OCI-LY7 (cell line): ENCODE measurements around the gene ERVK3-1. TPM values are rescaled to one million over a fixed set of nuclear protein-coding genes. Genes with fewer than 3 reads are reported as not detected.

Source experiments
- BruUV-seq: library from RNA; stranded (reverse); fragments of 400-500 nt; replicated peaks from 2 replicates; lab custom pipeline; 2021; lab: Mats Ljungman, UMichigan
- CTCF ChIA-PET: fragments of 300-600 bp; sonication (Branson Sonifier 250); formaldehyde crosslinking; loops from one replicate; lab custom pipeline; 2022; ENCODE audit warnings: antibody characterized with exemption; ENCODE audit not compliant: unreplicated experiment; lab: Charles Lee
- POLR2A ChIA-PET: fragments of 300-600 bp; sonication (Branson Sonifier 250); formaldehyde crosslinking; loops from one replicate; lab custom pipeline; 2022; ENCODE audit warnings: antibody characterized with exemption; lab: Charles Lee
- DNase-seq: peaks from one replicate; pipeline ENCODE4 v3.0.0-alpha.2; 2015; ENCODE audit warnings: low spot score
- H2AFZ ChIP-seq: fragments of 200-600 bp; sonication (generic), shearing (Covaris generic); 2 replicates; pipeline ENCODE4 v1.6.1; 2014; ENCODE audit warnings: mild to moderate bottlenecking, antibody characterized with exemption, low read length, moderate library complexity
- H3K27ac ChIP-seq: fragments of 200-600 bp; sonication (generic); 2 replicates; pipeline ENCODE4 v1.5.1; 2014; ENCODE audit warnings: mixed run types, low read depth, mild to moderate bottlenecking, moderate library complexity, low read length, inconsistent platforms; ENCODE audit not compliant: poor library complexity, severe bottlenecking
- H3K36me3 ChIP-seq: fragments of 200-600 bp; sonication (generic); 2 replicates; pipeline ENCODE4 v1.6.1; 2014; ENCODE audit warnings: mild to moderate bottlenecking, antibody characterized with exemption, low read length, moderate library complexity, mixed read lengths; ENCODE audit not compliant: insufficient read depth
- H3K4me1 ChIP-seq: fragments of 200-600 bp; sonication (generic); 2 replicates; pipeline ENCODE4 v1.5.1; 2014; ENCODE audit warnings: mild to moderate bottlenecking, low read length; ENCODE audit not compliant: insufficient read depth, poor library complexity, severe bottlenecking
- H3K4me2 ChIP-seq: fragments of 200-600 bp; sonication (generic); 2 replicates; pipeline ENCODE4 v1.6.1; 2014; ENCODE audit warnings: mild to moderate bottlenecking, low read length
- H3K4me3 ChIP-seq: fragments of 200-600 bp; sonication (generic); 2 replicates; pipeline ENCODE4 v1.5.1; 2014; ENCODE audit warnings: mild to moderate bottlenecking, low read depth, low read length; ENCODE audit not compliant: poor library complexity, severe bottlenecking
- H3K79me2 ChIP-seq: fragments of 200-600 bp; sonication (generic); 2 replicates; pipeline ENCODE4 v1.6.1; 2016; ENCODE audit warnings: low read depth, mild to moderate bottlenecking, low read length, moderate library complexity, mixed read lengths; ENCODE audit not compliant: insufficient read depth
- H3K9me2 ChIP-seq: fragments of 200-600 bp; sonication (generic); 2 replicates; pipeline ENCODE4 v1.6.1; 2016; ENCODE audit warnings: mild to moderate bottlenecking, low read length, mixed read lengths; ENCODE audit not compliant: insufficient read depth
- H3K9me3 ChIP-seq: fragments of 200-600 bp; sonication (generic); 2 replicates; pipeline ENCODE4 v1.6.1; 2014; ENCODE audit warnings: mild to moderate bottlenecking, mixed run types, low read length, mixed read lengths
- H4K20me1 ChIP-seq: fragments of 200-600 bp; sonication (generic); 2 replicates; pipeline ENCODE4 v1.6.1; 2014; ENCODE audit warnings: mild to moderate bottlenecking, antibody characterized with exemption, low read length, moderate library complexity, mixed read lengths; ENCODE audit not compliant: insufficient read depth
- CTCF ChIP-seq: fragments of 200-600 bp; sonication (generic); conservative IDR thresholded peaks from 2 replicates; pipeline ENCODE4 v1.5.1; 2014; ENCODE audit warnings: mild to moderate bottlenecking, antibody characterized with exemption, low read length, moderate library complexity, mixed read lengths
- EZH2phosphoT487 ChIP-seq: fragments of 200-600 bp; sonication (generic); IDR thresholded peaks from 2 replicates; pipeline ENCODE4 v1.6.1; 2018; ENCODE audit warnings: low read depth, borderline replicate concordance, mild to moderate bottlenecking, mixed run types, antibody characterized with exemption, low read length, moderate library complexity, mixed read lengths
- intact Hi-C: fragments of 100-400 bp; cut with micrococcal nuclease; formaldehyde crosslinking; loops from one replicate; pipeline ENCODE4 v1.10.0; 2022; ENCODE audit not compliant: unreplicated experiment
- total RNA-seq, 2 experiments: library from RNA; depleted of rRNA in 1 of 2; stranded (reverse); fragments of >200 nt in 1 of 2; shearing (Covaris generic) in 1 of 2; gene quantifications; 2 replicates each; pipeline ENCODE4 v1.2.3, GENCODE V29; 2014 to 2022

Gene ERVK3-1
- total RNA-seq, 2 experiments from 2014 or later: 48.1 to 61.7 TPM

- Histone ChIP-seq H3K4me2 (no peak overlapping the region), H3K4me3 (no peak overlapping the region), H2AFZ (no peak overlapping the region), H3K36me3 (peaks cover 15% of the 10 kb centered on the region; the same call in 1 of the 2 replicates), H3K4me1 (no peaks in the 10 kb centered on the region), H3K9me3 (no peaks in the 10 kb centered on the region), H3K79me2 (no peaks in the 10 kb centered on the region), H3K9me2 (no peaks in the 10 kb centered on the region), H4K20me1 (no peaks in the 10 kb centered on the region), H3K27ac (no peak overlapping the region)
- TF ChIP-seq CTCF (no peak), EZH2phosphoT487 (no peak)
- ChIA-PET CTCF (no interaction called here), POLR2A (no interaction called here)
- BruUV-seq: no TSS peak
- no peak for DNase-seq
- intact Hi-C loops: no loop called here
Observed at GRCh38 chr19:58336820-58337219, 31.6 kb downstream of the ERVK3-1 start.

GRCh38 chr19:58338336-58338735, 33.2 kb downstream of the ERVK3-1 start:
- H3K36me3 ChIP-seq: peaks cover 19% of the 10 kb centered on the region; the same call in 1 of the 2 replicates
- CTCF ChIA-PET: no interaction called here
- no peaks in the 10 kb centered on the region for H4K20me1 ChIP-seq
- intact Hi-C loops: no loop called here
- H3K79me2 ChIP-seq: no peaks in the 10 kb centered on the region
- no TSS peak for BruUV-seq
- DNase-seq: no peak
- H3K27ac ChIP-seq: no peak overlapping the region
- no peaks in the 10 kb centered on the region for H3K9me2 ChIP-seq
- TF ChIP-seq EZH2phosphoT487: no peak
- TF ChIP-seq CTCF: no peak
- H3K9me3 ChIP-seq: no peaks in the 10 kb centered on the region
- H3K4me1 ChIP-seq: no peaks in the 10 kb centered on the region
- no peak overlapping the region for H3K4me3 ChIP-seq
- POLR2A ChIA-PET: no interaction called here
- H2AFZ ChIP-seq: no peak overlapping the region
- no peak overlapping the region for H3K4me2 ChIP-seq

DNA sequence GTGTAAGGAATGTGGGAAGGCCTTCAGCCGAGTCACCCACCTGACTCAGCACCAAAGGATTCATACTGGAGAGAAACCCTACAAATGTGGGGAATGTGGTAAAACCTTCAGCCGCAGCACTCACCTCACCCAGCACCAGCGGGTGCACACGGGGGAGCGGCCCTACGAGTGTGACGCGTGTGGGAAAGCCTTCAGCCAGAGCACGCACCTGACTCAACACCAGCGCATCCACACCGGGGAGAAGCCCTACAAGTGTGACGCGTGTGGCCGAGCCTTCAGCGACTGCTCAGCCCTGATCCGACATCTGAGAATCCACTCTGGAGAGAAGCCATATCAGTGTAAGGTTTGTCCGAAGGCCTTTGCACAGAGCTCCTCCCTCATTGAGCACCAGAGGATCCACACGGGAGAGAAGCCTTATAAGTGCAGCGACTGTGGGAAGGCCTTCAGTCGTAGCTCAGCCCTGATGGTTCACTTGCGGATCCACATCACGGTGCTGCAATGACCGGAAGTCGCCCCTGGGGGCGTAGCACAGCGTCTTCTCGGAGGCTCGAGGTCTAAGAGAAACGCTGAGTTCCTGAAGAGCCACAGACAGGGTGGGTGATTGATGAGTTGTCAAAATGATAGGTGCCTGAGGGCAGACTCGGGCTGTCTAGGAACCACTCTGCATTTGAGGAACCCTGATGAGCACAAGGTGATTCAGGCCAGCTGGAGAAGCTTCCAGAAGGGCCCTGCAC, 33.8 kb downstream of the ERVK3-1 start:
- Histone ChIP-seq H2AFZ (no peak overlapping the region), H3K4me2 (no peak overlapping the region), H3K79me2 (no peaks in the 10 kb centered on the region), H3K36me3 (peaks cover 19% of the 10 kb centered on the region; the same call in 1 of the 2 replicates), H4K20me1 (no peaks in the 10 kb centered on the region), H3K27ac (no peak overlapping the region), H3K4me1 (no peaks in the 10 kb centered on the region), H3K9me3 (no peaks in the 10 kb centered on the region), H3K4me3 (no peak overlapping the region), H3K9me2 (no peaks in the 10 kb centered on the region)
- CTCF ChIA-PET: no interaction called here
- TF ChIP-seq EZH2phosphoT487 (no peak), CTCF (peak; percentile 50)
- DNase-seq: no peak
- POLR2A ChIA-PET: no interaction called here
- intact Hi-C loops: no loop called here
- BruUV-seq: no TSS peak
